ENCODE data around the gene HPN.

DNA sequence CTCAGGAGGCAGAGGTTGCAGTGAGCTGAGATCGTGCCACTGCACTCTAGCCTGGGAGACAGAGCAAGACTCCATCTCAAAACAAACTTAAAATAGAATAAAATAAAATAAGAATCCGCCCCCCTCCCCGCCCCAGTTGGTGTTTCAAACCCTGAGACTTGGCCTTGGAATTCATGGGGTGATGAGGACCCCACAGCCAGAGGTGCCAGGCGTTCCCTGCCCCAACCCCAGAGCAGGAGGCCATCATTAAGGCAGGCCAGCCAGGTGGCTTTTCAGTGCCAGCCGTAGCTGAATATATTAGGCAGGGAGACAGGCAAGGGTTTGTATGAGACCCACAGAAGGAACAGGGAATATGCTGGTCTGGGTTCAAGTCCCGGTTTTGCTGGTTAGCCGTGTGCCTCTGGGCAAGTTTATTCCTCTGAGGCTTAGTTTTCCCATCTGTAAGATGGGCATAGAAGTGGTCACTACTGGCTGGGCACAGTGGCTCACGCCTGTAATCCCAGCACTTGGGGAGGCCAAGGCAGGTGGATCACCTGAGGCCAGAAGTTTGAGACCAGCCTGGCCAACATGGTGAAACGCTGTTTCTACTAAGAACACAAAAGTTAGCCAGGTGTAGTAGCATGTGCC lies 12.3 kb downstream of the HPN start:
- TF ChIP-seq, protein P1, sequence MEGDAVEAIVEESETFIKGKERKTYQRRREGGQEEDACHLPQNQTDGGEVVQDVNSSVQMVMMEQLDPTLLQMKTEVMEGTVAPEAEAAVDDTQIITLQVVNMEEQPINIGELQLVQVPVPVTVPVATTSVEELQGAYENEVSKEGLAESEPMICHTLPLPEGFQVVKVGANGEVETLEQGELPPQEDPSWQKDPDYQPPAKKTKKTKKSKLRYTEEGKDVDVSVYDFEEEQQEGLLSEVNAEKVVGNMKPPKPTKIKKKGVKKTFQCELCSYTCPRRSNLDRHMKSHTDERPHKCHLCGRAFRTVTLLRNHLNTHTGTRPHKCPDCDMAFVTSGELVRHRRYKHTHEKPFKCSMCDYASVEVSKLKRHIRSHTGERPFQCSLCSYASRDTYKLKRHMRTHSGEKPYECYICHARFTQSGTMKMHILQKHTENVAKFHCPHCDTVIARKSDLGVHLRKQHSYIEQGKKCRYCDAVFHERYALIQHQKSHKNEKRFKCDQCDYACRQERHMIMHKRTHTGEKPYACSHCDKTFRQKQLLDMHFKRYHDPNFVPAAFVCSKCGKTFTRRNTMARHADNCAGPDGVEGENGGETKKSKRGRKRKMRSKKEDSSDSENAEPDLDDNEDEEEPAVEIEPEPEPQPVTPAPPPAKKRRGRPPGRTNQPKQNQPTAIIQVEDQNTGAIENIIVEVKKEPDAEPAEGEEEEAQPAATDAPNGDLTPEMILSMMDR (IDR thresholded peaks at IDR 0.05): no peak
- no peak for TF ChIP-seq POLR2A (IDR thresholded peaks at IDR 0.05)
